Mesothelial cell of epicardium (in vitro differentiated cells): ENCODE measurements around the gene KANSL3. TPM values are rescaled to one million over a fixed set of nuclear protein-coding genes. Genes with fewer than 3 reads are reported as not detected.

Experiments used
- DNase-seq, 2 experiments: peaks; one replicate each; pipeline ENCODE4 v3.0.0; 2021; ENCODE audit warnings: low spot score in 2 of 2; ENCODE audit not compliant: unreplicated experiment in 2 of 2
- H3K27ac Mint-ChIP-seq: 2 replicates; pipeline ENCODE4 v1.8.0; 2021; ENCODE audit warnings: mixed read lengths
- H3K27me3 Mint-ChIP-seq: 2 replicates; pipeline ENCODE4 v1.8.0; 2021; ENCODE audit warnings: low read depth, mixed read lengths
- H3K36me3 Mint-ChIP-seq: 2 replicates; pipeline ENCODE4 v1.8.0; 2021; ENCODE audit warnings: mixed read lengths
- H3K4me1 Mint-ChIP-seq: 2 replicates; pipeline ENCODE4 v1.8.0; 2021; ENCODE audit warnings: mixed read lengths
- H3K4me3 Mint-ChIP-seq: 2 replicates; pipeline ENCODE4 v1.8.0; 2021; ENCODE audit warnings: mild to moderate bottlenecking, moderate library complexity, mixed read lengths
- H3K9me3 Mint-ChIP-seq: 2 replicates; pipeline ENCODE4 v1.8.0; 2021; ENCODE audit warnings: mixed read lengths
- total RNA-seq: library from RNA; stranded (reverse); gene quantifications from 3 replicates; pipeline ENCODE4 v1.2.1, GENCODE V29; 2021
- TF ChIP-seq, protein P1 (sequence below): fragments of 200-600 bp; sonication (generic); IDR thresholded peaks from one replicate; pipeline ENCODE4 v1.5.0; 2021; ENCODE audit warnings: antibody characterized with exemption; ENCODE audit not compliant: unreplicated experiment

The KANSL3 gene
- total RNA-seq, 1 donor from 2014 or later: 68.1 TPM

DNA sequence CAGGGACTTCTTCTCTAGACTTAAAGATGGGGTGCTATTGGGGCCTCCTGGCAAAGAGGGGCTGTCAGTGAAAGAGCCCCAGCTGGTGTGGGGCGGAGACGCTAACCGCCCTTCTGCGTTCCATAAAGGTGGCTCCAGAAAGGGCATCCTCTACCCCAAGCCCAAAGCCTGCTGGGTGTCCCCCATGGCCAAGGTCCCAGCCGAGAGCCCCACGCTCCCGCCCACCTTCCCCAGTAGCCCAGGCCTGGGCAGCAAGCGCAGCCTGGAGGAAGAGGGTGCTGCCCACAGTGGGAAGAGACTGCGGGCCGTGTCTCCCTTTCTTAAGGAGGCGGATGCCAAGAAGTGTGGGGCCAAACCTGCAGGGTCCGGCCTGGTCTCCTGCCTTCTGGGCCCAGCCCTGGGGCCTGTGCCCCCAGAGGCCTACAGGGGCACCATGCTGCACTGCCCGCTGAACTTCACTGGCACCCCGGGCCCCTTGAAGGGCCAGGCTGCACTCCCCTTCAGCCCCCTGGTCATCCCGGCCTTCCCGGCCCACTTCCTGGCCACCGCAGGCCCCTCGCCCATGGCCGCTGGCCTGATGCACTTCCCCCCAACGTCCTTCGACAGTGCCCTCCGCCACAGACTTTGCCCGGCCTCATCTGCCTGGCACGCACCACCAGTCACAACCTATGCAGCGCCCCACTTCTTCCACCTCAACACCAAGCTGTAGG is 86.4 kb downstream of the KANSL3 start:
- DNase-seq: peak in 1 of 2 experiments; percentile 13
- Mint-ChIP-seq H3K27me3 (no peaks in the 10 kb centered on the region), H3K36me3 (no peaks in the 10 kb centered on the region), H3K4me3 (no peak overlapping the region), H3K9me3 (no peaks in the 10 kb centered on the region), H3K27ac (no peak overlapping the region), H3K4me1 (peaks cover 7% of the 10 kb centered on the region)
- TF ChIP-seq, protein P1, sequence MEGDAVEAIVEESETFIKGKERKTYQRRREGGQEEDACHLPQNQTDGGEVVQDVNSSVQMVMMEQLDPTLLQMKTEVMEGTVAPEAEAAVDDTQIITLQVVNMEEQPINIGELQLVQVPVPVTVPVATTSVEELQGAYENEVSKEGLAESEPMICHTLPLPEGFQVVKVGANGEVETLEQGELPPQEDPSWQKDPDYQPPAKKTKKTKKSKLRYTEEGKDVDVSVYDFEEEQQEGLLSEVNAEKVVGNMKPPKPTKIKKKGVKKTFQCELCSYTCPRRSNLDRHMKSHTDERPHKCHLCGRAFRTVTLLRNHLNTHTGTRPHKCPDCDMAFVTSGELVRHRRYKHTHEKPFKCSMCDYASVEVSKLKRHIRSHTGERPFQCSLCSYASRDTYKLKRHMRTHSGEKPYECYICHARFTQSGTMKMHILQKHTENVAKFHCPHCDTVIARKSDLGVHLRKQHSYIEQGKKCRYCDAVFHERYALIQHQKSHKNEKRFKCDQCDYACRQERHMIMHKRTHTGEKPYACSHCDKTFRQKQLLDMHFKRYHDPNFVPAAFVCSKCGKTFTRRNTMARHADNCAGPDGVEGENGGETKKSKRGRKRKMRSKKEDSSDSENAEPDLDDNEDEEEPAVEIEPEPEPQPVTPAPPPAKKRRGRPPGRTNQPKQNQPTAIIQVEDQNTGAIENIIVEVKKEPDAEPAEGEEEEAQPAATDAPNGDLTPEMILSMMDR: no peak

GRCh38 chr2:96550787-96551604 is 87.1 kb downstream of the KANSL3 start:
- Mint-ChIP-seq H3K27me3 (no peaks in the 10 kb centered on the region), H3K4me3 (no peak overlapping the region), H3K36me3 (no peaks in the 10 kb centered on the region), H3K9me3 (no peaks in the 10 kb centered on the region), H3K4me1 (peaks cover 7% of the 10 kb centered on the region), H3K27ac (no peak overlapping the region)
- DNase-seq: peak; percentile 16
- TF ChIP-seq, protein P1: no peak

DNA sequence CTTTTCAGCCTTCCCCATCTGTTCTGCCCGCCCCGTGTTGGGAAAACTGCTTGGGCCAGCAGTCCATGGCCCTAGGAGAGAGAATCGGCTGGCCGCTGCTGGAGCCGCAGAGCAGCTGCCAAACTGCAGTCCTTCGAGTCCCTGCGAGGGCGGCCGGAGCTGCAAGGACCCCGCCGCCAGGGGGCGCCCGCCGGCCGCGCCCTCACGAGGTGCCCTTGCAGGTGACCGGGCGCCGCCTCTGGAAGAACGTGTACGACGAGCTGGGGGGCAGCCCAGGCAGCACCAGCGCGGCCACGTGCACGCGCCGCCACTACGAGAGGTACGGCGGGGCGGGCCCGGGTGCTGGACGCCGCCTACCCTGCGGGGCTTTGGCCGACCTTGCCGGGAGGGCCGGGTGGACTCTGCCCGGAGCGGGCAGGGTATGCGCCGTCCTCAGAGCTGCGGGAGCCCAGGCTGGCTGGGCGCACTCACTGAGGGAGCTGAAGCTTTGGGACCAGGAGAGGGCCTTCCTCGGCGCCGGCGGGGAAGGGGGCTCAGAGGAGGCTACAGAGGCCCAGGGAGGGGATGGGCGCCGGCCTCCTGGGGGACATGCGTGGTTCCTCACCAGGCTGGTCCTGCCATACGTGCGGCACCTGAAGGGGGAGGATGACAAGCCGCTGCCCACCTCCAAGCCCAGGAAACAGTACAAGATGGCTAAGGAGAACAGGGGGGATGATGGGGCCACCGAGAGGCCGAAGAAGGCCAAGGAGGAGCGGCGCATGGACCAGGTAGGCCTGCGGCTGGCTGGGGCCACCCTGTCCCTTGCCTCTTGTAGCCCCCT is 87.9 kb downstream of the KANSL3 start:
- H3K9me3 Mint-ChIP-seq: no peaks in the 10 kb centered on the region
- peaks cover 7% of the 10 kb centered on the region for H3K4me1 Mint-ChIP-seq
- TF ChIP-seq, protein P1: peak; percentile 60
- no peak overlapping the region for H3K4me3 Mint-ChIP-seq
- no peaks in the 10 kb centered on the region for H3K27me3 Mint-ChIP-seq
- H3K36me3 Mint-ChIP-seq: no peaks in the 10 kb centered on the region
- DNase-seq: peak; percentile 22 to 31
- H3K27ac Mint-ChIP-seq: no peak overlapping the region

DNA sequence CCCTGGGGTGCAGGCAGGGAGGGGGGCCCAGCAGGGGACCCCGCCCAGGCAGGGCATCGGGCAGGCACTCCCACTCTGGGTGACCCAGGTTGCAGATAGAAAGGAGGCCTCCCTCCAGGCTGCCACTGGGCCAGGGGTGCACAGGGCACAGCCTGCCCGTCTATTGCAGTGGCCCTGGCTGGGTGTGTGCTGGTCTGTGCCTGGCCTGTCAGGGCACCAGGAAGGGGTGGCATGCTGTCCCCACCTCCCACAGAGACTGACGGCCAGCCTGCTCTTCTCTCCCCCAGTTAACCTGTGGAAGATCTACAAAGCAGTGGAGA is 88.7 kb downstream of the KANSL3 start:
- DNase-seq: peak in 1 of 2 experiments; percentile 2
- H3K4me3 Mint-ChIP-seq: no peak overlapping the region
- H3K27ac Mint-ChIP-seq: no peak overlapping the region
- H3K9me3 Mint-ChIP-seq: peaks cover 5% of the 10 kb centered on the region
- H3K36me3 Mint-ChIP-seq: peaks cover 2% of the 10 kb centered on the region
- TF ChIP-seq, protein P1: no peak
- H3K4me1 Mint-ChIP-seq: peaks cover 7% of the 10 kb centered on the region
- no peaks in the 10 kb centered on the region for H3K27me3 Mint-ChIP-seq

DNA sequence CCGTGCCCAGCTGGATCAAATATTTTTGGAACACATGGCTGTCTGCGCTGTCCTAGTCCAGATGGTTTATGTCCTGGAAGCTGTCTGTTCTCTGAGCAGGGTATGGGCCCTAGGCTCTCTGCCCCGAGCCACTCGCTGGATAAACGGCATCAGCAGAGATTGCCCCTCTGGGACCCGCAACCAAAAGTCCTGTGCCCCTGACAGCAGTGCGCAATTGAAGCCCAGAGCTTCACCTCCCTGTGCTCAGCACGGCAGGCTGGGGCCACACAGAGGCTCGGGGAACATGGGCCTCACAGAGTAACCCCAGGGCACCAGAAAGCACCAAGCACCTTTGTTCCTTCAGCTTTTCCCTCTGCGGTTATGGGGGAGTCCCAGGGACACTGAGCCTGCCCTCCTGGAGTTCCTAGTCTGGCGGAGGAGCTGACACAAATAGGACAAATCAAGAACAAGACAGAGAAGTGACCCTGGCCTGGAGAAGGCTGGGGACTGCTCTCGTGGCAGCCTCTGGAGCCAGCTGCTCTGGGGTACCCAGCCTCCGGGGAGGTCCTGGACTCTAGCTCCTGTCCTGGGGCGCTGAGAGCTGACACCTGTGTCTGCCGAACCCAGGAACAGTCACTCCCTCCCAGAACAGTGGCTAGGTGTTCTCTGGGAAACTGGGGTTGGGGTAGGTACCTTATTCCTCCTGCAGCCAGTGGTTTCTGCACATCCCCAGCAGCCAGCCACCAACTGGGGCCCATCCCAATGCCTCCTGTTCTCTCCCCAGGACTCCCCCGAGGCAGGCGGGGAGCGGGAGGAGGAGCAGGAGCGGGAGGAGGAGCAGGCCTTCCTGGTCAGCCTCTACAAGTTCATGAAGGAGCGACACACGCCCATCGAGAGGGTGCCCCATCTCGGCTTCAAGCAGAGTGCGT is 89.3 kb downstream of the KANSL3 start:
- DNase-seq: peak in 1 of 2 experiments; percentile 9
- Mint-ChIP-seq H3K4me3 (no peak overlapping the region), H3K27ac (no peak overlapping the region), H3K36me3 (peaks cover 2% of the 10 kb centered on the region), H3K9me3 (peaks cover 6% of the 10 kb centered on the region), H3K4me1 (peaks cover 7% of the 10 kb centered on the region), H3K27me3 (no peaks in the 10 kb centered on the region)
- TF ChIP-seq, protein P1: no peak
